ENCODE measurements around the gene CTSO. TPM values are rescaled to one million over a fixed set of nuclear protein-coding genes. Genes with fewer than 3 reads are reported as not detected.

CTSO gene
- total and polyA plus RNA-seq, 2 experiments from 2014 or later = 0.44 to 0.83 TPM

DNA sequence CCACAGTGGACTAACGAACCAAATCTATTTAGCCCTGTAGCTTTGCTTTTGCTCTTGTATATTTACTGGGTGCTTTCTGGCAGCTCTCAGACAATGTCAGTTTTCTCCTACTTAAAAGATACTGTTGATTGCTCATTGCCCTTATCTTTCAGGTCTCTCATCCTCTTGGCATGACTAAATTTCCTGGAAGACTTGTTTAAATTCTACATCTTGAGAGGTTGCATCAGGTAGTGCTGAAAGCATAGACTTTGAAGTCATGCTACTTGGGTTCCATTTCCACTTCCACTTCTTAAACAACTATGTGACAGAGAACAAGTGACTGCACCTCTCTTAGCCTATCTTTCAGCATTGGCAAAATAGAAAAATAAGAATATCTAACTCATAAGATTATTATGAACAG, 41.8 kb downstream of the CTSO start:
- Histone ChIP-seq H4K20me1 (replicated peaks; ENCODE audit: insufficient read depth) (no peaks in the 10 kb centered on the region), H3K36me3 (ENCODE audit: insufficient read depth) (no peaks in the 10 kb centered on the region), H3K9me2 (ENCODE audit: insufficient read depth) (0 out of 2 replicates have a peak, but pooled peaks cover 5% of the 10 kb centered on the region), H3K4me3 (no peak overlapping the region), H3K4me1 (ENCODE audit: insufficient read depth) (no peaks in the 10 kb centered on the region), H3K4me2 (no peak overlapping the region), H3K27me3 (ENCODE audit: insufficient read depth) (no peaks in the 10 kb centered on the region), H3K79me2 (replicated peaks; ENCODE audit: insufficient read depth) (no peaks in the 10 kb centered on the region), H3K27ac (ENCODE audit: low read depth) (no peak overlapping the region), H2AFZ (no peak overlapping the region), H3F3A (replicated peaks; ENCODE audit: low read depth) (no peaks in the 10 kb centered on the region)
- no peak for DNase-seq (ENCODE audit: low spot score)
- H3K4me3 Mint-ChIP-seq = no peak overlapping the region
- no peaks in the 10 kb centered on the region for H3K4me1 Mint-ChIP-seq
- H3K36me3 Mint-ChIP-seq (ENCODE audit: low read depth) = no peaks in the 10 kb centered on the region
- TF ChIP-seq CREB1 (CRISPR knock-in tag; IDR thresholded peaks at IDR 0.05; ENCODE audit: low read depth) (no peak), JUNB (IDR thresholded peaks at IDR 0.05; ENCODE audit: unreplicated experiment) (no peak), EZH2phosphoT487 (IDR thresholded peaks at IDR 0.05; ENCODE audit: unreplicated experiment) (no peak), POLR2AphosphoS5 (IDR thresholded peaks at IDR 0.05; ENCODE audit: low read depth) (no peak), STAT1 (IDR thresholded peaks at IDR 0.05; ENCODE audit: unreplicated experiment) (no peak), EZH2 (IDR thresholded peaks at IDR 0.05; ENCODE audit: low read depth, unreplicated experiment) (no peak), CTCF (conservative IDR thresholded peaks at IDR 0.05; ENCODE audit: low read depth in 2 of 2) (no peak), ZNF114 (CRISPR knock-in tag; IDR thresholded peaks at IDR 0.05) (no peak)
- TF ChIP-seq, protein P1, sequence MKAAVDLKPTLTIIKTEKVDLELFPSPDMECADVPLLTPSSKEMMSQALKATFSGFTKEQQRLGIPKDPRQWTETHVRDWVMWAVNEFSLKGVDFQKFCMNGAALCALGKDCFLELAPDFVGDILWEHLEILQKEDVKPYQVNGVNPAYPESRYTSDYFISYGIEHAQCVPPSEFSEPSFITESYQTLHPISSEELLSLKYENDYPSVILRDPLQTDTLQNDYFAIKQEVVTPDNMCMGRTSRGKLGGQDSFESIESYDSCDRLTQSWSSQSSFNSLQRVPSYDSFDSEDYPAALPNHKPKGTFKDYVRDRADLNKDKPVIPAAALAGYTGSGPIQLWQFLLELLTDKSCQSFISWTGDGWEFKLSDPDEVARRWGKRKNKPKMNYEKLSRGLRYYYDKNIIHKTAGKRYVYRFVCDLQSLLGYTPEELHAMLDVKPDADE (IDR thresholded peaks at IDR 0.05) = no peak
- TF ChIP-seq, protein P2, sequence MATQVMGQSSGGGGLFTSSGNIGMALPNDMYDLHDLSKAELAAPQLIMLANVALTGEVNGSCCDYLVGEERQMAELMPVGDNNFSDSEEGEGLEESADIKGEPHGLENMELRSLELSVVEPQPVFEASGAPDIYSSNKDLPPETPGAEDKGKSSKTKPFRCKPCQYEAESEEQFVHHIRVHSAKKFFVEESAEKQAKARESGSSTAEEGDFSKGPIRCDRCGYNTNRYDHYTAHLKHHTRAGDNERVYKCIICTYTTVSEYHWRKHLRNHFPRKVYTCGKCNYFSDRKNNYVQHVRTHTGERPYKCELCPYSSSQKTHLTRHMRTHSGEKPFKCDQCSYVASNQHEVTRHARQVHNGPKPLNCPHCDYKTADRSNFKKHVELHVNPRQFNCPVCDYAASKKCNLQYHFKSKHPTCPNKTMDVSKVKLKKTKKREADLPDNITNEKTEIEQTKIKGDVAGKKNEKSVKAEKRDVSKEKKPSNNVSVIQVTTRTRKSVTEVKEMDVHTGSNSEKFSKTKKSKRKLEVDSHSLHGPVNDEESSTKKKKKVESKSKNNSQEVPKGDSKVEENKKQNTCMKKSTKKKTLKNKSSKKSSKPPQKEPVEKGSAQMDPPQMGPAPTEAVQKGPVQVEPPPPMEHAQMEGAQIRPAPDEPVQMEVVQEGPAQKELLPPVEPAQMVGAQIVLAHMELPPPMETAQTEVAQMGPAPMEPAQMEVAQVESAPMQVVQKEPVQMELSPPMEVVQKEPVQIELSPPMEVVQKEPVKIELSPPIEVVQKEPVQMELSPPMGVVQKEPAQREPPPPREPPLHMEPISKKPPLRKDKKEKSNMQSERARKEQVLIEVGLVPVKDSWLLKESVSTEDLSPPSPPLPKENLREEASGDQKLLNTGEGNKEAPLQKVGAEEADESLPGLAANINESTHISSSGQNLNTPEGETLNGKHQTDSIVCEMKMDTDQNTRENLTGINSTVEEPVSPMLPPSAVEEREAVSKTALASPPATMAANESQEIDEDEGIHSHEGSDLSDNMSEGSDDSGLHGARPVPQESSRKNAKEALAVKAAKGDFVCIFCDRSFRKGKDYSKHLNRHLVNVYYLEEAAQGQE (IDR thresholded peaks at IDR 0.05; ENCODE audit: unreplicated experiment) = no peak
- no peak overlapping the region for H3K27ac Mint-ChIP-seq
- no peak for ATAC-seq
- H3K27me3 Mint-ChIP-seq (ENCODE audit: insufficient read depth, low read depth, poor library complexity) = no peaks in the 10 kb centered on the region
- no peaks in the 10 kb centered on the region for H3K9me3 Mint-ChIP-seq

Data from GM23338 (cell line).